NCI-H748 (cell line): ENCODE data around the gene CKB.
A peak's percentile ranks its signal among the peaks of the same experiment; 100 is the strongest.
"Not testable (repeated sequence)": the region's sequence is repeated elsewhere in the genome, so short reads cannot be mapped to it uniquely, and the experiment has no call there.

Experiments
- DNase-seq: peaks from one replicate; lab custom pipeline; 2025; ENCODE audit not compliant: unreplicated experiment; lab: John Stamatoyannopoulos, UW

The CKB gene

GRCh38 chr14:103514596-103515421, 7.8 kb downstream of the CKB start:
- DNase-seq = no peak

- DNase-seq = peak; percentile 53
Measured at GRCh38 chr14:103512701-103513611, 9.7 kb downstream of the CKB start.

- DNase-seq = not testable (repeated sequence)
Measured at GRCh38 chr14:103512180-103512579, 10.4 kb downstream of the CKB start.

DNA sequence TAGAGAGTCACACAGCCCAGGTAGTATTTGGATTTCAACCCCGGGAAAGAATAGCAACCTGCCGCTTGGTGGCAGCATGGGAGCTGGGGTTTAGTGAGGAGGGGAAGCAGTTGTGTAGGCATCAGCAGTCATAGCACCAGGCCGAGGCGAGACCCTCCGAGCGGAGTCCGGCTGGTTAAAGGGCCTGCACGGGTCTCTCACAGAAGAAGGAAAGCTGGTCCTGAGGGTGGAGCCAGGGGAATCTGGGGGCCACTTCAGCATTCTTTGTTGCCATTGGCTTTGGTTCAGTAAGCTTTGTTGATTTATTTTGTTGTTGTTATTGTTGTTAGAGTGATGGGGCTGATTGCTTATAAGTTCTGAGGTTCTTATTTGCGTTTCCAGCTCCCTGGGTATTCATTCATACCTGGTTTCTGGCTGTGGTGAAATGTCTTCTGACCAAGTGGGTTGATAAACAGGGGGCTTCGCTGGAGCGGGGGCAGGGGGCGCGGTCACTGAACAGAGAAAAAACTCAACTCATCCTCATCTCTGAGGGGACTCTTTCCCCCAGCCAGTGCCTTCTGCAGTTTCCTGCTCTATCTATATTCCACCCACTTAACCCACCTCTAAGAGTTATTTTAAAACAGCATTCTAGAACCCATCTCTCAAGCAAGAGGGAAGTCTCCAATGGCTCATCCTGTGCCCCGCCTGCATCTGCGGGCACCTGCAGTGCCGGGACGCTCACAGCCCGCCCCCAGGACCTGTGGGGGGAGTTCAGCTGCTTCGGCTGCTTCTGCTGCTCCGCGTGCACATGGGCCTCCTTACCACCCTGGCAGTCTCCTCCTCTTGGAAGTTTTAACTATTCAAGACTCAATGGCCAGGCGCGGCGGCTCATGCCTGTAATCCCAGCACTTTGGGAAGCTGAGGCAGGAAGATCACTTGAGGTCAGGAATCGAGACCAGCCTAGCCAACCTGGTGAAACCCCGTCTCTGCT, 11.6 kb downstream of the CKB start:
- DNase-seq = no peak

GRCh38 chr14:103509864-103510723, 12.5 kb downstream of the CKB start:
- DNase-seq = no peak

DNA sequence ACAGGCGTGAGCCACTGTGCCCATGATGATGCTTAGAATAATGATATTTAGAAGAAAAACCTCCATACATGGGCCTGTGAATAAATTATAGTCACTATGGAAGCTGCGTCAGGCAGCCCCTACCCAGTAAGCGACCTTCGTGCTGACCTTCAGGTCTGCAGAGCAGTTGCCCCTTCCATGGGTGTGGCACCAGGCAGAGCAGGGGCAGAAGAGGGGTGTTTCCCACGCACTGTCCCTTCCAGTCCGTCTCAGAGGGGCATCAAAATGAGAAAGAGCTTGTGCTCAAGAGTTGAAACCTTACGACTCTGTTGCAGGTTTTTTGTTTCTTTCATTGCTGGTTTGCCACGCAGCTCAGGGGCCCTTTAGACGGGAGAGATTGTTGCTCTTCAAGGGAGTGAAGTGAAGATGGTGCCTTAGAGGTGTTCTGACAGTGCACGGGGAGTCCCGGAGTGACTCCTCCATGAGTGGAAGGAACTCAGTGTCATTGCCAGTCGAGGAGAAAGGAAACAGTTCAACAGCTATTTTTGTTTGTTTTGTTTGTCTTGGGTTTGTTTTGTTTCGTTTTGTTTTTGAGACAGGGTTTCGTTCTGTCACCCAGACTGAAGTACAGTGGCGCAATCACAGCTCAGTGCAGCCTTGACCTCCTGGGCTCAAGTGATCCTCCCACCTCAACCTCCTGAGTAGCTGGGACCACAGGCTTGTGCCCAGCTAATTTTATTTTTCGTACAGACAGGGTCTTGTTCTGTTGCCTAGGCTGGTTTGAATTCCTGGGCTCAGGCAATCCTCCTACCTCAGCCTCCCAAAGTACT, 13.9 kb downstream of the CKB start:
- DNase-seq = no peak

GRCh38 chr14:103507751-103508150, 14.9 kb downstream of the CKB start:
- DNase-seq = no peak

DNA sequence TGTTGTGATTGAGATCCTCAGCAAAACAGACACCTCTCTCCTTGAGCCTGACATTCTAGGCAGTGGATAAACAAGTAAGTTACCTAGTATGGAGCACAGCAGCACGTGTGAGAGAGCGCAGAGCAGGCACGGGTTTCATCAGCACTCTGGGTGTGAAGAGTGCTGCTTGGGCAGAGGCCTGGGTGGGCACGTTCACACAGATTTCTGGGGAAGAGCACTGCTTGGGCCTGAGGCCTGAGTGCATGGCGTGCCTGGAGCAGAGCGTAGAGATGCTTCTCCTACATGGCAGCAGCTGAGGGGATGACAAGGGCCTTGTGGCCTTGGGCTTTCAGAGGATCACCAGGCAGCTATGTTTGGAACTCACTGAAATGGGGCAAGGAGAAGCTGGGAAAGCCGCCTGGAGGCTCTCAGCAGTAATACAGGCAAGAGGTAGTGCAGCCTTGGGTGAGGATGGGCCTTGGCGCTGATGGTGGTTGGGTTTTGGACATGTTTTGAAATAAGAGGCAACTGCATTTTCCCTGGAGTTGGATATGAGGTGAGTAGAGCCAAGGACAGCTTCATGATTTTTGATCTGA, 17.6 kb downstream of the CKB start:
- DNase-seq = no peak

GRCh38 chr14:103503296-103503695, 19.3 kb downstream of the CKB start:
- DNase-seq = no peak

GRCh38 chr14:103502877-103503276, 19.8 kb downstream of the CKB start:
- no peak for DNase-seq

- DNase-seq = no peak
Measured at GRCh38 chr14:103501921-103502669, 20.5 kb downstream of the CKB start.

- DNase-seq = no peak
Measured at GRCh38 chr14:103501041-103501870, 21.4 kb downstream of the CKB start.

- peak; percentile 87 for DNase-seq
Measured at GRCh38 chr14:103500148-103500990, 22.3 kb downstream of the CKB start.

DNA sequence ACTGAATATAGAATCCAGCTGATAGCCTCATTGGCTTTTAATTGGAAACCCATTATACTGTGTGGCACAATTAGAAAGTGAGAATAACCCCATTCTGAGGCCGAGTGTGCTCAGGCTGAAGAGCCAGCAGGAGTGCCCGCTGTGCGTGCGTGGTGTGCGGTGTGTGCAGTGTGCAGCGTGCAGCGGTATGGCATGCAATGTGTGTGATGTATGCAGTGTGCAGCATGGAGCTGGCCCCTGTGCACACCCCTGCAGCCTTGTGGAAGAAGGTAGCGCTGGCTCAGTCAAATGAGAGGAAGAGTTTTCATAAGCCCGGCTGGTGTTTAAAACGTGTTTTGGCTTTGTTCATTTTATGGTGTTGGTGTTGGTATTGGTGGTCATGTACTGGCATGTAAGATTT, 22.9 kb downstream of the CKB start:
- no peak for DNase-seq

- DNase-seq = no peak
Measured at GRCh38 chr14:103496776-103497175, 25.9 kb downstream of the CKB start.

GRCh38 chr14:103495854-103496253, 26.8 kb downstream of the CKB start:
- DNase-seq = no peak
